CD4-positive, alpha-beta T cell (primary cell): ENCODE results near the gene CDH19. TPM values are rescaled to one million over a fixed set of nuclear protein-coding genes. Genes with fewer than 3 reads are reported as not detected.

ENCODE experiments used
- ATAC-seq: fragments of 200-7000 bp; cut with Tn5 transposase; one replicate; pipeline ENCODE4 v1.10.0; 2022; ENCODE audit warnings: mild to moderate bottlenecking; ENCODE audit not compliant: poor library complexity
- CTCF ChIA-PET: fragments of 350-600 bp; sonication (Branson Sonifier 250); formaldehyde crosslinking; loops from one replicate; lab custom pipeline; 2021; ENCODE audit warnings: antibody characterized with exemption, inconsistent platforms; lab: Charles Lee
- POLR2A ChIA-PET: fragments of 350-600 bp; sonication (Branson Sonifier 250); formaldehyde crosslinking; loops from one replicate; lab custom pipeline; 2021; ENCODE audit warnings: antibody characterized with exemption, inconsistent platforms; lab: Charles Lee
- DNase-seq, 14 experiments: peaks; one replicate each; pipeline ENCODE4 v3.0.0-alpha.2; 2013 to 2020; ENCODE audit warnings: mixed read lengths in 2 of 14
- H3K27ac ChIP-seq, 2 donors: one replicate each; pipeline versions ENCODE4 v1.5.1 to v1.7.0; 2013; ENCODE audit warnings: low read length in 2 of 2, low read depth in 1 of 2, mild to moderate bottlenecking in 1 of 2
- H3K27me3 ChIP-seq, 2 experiments: 1 replicate in 1 of 2; 2 replicates in 1 of 2; pipeline versions ENCODE4 v1.6.1 to v1.7.0; 2013; ENCODE audit warnings: low read length in 2 of 2, control low read depth in 1 of 2, mild to moderate bottlenecking in 1 of 2, moderate library complexity in 1 of 2; ENCODE audit not compliant: insufficient read depth in 2 of 2, control insufficient read depth in 1 of 2
- H3K36me3 ChIP-seq: one replicate; pipeline ENCODE4 v1.6.1; 2013; ENCODE audit warnings: low read length, control low read depth; ENCODE audit not compliant: insufficient read depth
- H3K4me1 ChIP-seq: one replicate; pipeline ENCODE4 v1.6.1; 2013; ENCODE audit warnings: low read length, control low read depth; ENCODE audit not compliant: insufficient read depth
- H3K4me3 ChIP-seq: one replicate; pipeline ENCODE4 v1.5.1; 2013; ENCODE audit warnings: mild to moderate bottlenecking, low read length, moderate library complexity
- H3K9me3 ChIP-seq, 2 experiments: 1 replicate in 1 of 2; 2 replicates in 1 of 2; pipeline versions ENCODE4 v1.6.1 to v1.7.0; 2013; ENCODE audit warnings: low read length in 2 of 2, mild to moderate bottlenecking in 2 of 2, control low read depth in 1 of 2, moderate library complexity in 1 of 2; ENCODE audit not compliant: control insufficient read depth in 1 of 2, insufficient read depth in 1 of 2
- H3K27ac Mint-ChIP-seq: one replicate; pipeline ENCODE4 v1.8.0; 2020; ENCODE audit warnings: mixed read lengths
- H3K27me3 Mint-ChIP-seq: one replicate; pipeline ENCODE4 v1.8.0; 2021; ENCODE audit warnings: mixed read lengths
- H3K36me3 Mint-ChIP-seq: one replicate; pipeline ENCODE4 v1.8.0; 2021; ENCODE audit warnings: low read depth, mixed read lengths
- H3K4me1 Mint-ChIP-seq: one replicate; pipeline ENCODE4 v1.8.0; 2021; ENCODE audit warnings: low read depth, mixed read lengths
- H3K4me3 Mint-ChIP-seq: one replicate; pipeline ENCODE4 v1.8.0; 2020; ENCODE audit warnings: mild to moderate bottlenecking, mixed read lengths
- H3K9me3 Mint-ChIP-seq: one replicate; pipeline ENCODE4 v1.8.0; 2020; ENCODE audit warnings: mixed read lengths
- CTCF ChIP-seq: fragments of 200-600 bp; IDR thresholded peaks from one replicate; pipeline ENCODE4 v1.8.0; 2022; ENCODE audit warnings: antibody characterized with exemption, mild to moderate bottlenecking
- intact Hi-C, 2 experiments: fragments of 100-400 bp; cut with DNase I in 1 of 2; cut with micrococcal nuclease in 1 of 2; formaldehyde crosslinking; loops; one replicate each; pipeline versions ENCODE4 v1.15.1 to v1.9.0; 2023 to 2025; cut with DNase I, micrococcal nuclease
- polyA plus RNA-seq, 2 donors: library from polyadenylated mRNA; unstranded; fragments of 120-200 nt; gene quantifications; one replicate each; pipeline ENCODE4 v1.2.1, GENCODE V29; 2013
- total RNA-seq, 174 experiments: library from RNA in 2 of 174; stranded (reverse) in 2 of 174; gene quantifications; one replicate each; pipeline ENCODE4 v1.2.3 and lab custom pipeline; 2021 to 2026

Gene CDH19, protein sequence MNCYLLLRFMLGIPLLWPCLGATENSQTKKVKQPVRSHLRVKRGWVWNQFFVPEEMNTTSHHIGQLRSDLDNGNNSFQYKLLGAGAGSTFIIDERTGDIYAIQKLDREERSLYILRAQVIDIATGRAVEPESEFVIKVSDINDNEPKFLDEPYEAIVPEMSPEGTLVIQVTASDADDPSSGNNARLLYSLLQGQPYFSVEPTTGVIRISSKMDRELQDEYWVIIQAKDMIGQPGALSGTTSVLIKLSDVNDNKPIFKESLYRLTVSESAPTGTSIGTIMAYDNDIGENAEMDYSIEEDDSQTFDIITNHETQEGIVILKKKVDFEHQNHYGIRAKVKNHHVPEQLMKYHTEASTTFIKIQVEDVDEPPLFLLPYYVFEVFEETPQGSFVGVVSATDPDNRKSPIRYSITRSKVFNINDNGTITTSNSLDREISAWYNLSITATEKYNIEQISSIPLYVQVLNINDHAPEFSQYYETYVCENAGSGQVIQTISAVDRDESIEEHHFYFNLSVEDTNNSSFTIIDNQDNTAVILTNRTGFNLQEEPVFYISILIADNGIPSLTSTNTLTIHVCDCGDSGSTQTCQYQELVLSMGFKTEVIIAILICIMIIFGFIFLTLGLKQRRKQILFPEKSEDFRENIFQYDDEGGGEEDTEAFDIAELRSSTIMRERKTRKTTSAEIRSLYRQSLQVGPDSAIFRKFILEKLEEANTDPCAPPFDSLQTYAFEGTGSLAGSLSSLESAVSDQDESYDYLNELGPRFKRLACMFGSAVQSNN
- total RNA-seq (not detected), total RNA-seq (lab: John Stamatoyannopoulos, UW) (0 to 0.11 (median 0) reads per million in 172 experiments)
- not detected for polyA plus RNA-seq (2013, experiment 1 of 2)
- 0.05 TPM for polyA plus RNA-seq (2013, experiment 2 of 2)

DNA sequence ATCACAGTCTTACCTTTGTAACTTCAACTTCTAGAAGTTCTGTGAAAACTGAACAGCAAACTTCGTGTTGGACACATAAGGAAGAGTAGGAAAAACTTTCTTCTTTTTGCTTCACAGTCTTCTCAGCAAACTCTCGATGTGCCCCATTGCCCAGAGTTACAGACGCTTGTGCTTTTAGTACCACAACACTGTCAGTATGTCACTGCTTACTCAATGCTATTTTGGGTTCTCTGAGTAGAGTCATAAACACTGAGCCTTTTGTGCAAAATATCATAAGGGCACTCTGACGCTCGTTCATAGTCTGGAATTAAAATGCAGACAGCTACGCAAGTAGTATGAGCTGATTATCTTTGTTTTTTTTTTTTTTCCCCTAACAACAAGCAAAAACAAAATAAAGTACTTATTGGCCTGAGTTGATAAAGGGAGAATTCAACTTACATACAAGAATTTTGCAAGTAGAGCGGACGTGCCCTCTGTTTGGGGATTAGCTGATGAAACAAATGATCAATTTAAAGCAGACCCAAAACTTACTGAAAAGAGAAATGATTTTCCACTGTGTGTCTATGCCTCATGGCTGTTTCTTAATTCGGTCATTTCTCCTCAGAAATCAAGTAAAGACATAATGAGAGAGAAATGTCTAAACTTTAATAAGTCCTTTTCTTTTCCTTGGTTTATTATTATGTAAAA lies at the start of gene CDH19:
Gene CDH19, minus strand, starts transcription at position 150 of the 687 bp plus-strand sequence. CDS start 31,886 bp downstream, outside the sequence.
- no peaks in the 10 kb centered on the region for H3K27me3 ChIP-seq
- H3K9me3 ChIP-seq, result no peaks in the 10 kb centered on the region
- Mint-ChIP-seq H3K9me3 (peaks cover 3% of the 10 kb centered on the region), H3K27me3 (no peaks in the 10 kb centered on the region), H3K36me3 (no peaks in the 10 kb centered on the region), H3K4me1 (no peaks in the 10 kb centered on the region), H3K27ac (no peak within 1 kb of the TSS), H3K4me3 (no peak within 1 kb of the TSS)
- ChIA-PET POLR2A (no interaction called here), CTCF (no interaction called here)
- ATAC-seq, result no peak
- H3K4me3 ChIP-seq, result no peak within 1 kb of the TSS
- no peak for DNase-seq
- TF ChIP-seq CTCF, result no peak
- intact Hi-C loops, result no loop called here
- H3K27ac ChIP-seq, result no peak within 1 kb of the TSS
- H3K4me1 ChIP-seq, result no peaks in the 10 kb centered on the region
- H3K36me3 ChIP-seq, result no peaks in the 10 kb centered on the region

GRCh38 chr18:66647671-66648070 lies 43.8 kb upstream of the CDH19 start:
- Histone ChIP-seq H3K9me3 (no peaks in the 10 kb centered on the region), H3K27ac (no peak overlapping the region), H3K4me3 (no peak overlapping the region), H3K27me3 (no peaks in the 10 kb centered on the region), H3K4me1 (no peaks in the 10 kb centered on the region), H3K36me3 (no peaks in the 10 kb centered on the region)
- H3K4me1 Mint-ChIP-seq, result no peaks in the 10 kb centered on the region
- no peak overlapping the region for H3K4me3 Mint-ChIP-seq
- intact Hi-C loops, result no loop called here
- no peak for ATAC-seq
- ChIA-PET POLR2A (no interaction called here), CTCF (no interaction called here)
- no peaks in the 10 kb centered on the region for H3K27me3 Mint-ChIP-seq
- H3K36me3 Mint-ChIP-seq, result no peaks in the 10 kb centered on the region
- DNase-seq, result no peak
- H3K9me3 Mint-ChIP-seq, result peaks cover 9% of the 10 kb centered on the region
- TF ChIP-seq CTCF, result no peak
- no peak overlapping the region for H3K27ac Mint-ChIP-seq

- CTCF ChIA-PET, result no interaction called here
- peaks cover 7% of the 10 kb centered on the region for H3K9me3 Mint-ChIP-seq
- no peaks in the 10 kb centered on the region for H3K36me3 ChIP-seq
- no peaks in the 10 kb centered on the region for H3K27me3 Mint-ChIP-seq
- no peak for TF ChIP-seq CTCF
- no peak overlapping the region for H3K27ac Mint-ChIP-seq
- H3K9me3 ChIP-seq, result no peaks in the 10 kb centered on the region
- no peak for DNase-seq
- no peak overlapping the region for H3K4me3 ChIP-seq
- no peaks in the 10 kb centered on the region for H3K36me3 Mint-ChIP-seq
- POLR2A ChIA-PET, result no interaction called here
- ATAC-seq, result no peak
- H3K4me1 Mint-ChIP-seq, result no peaks in the 10 kb centered on the region
- H3K27ac ChIP-seq, result no peak overlapping the region
- H3K4me1 ChIP-seq, result no peaks in the 10 kb centered on the region
- intact Hi-C loops, result no loop called here
- H3K4me3 Mint-ChIP-seq, result no peak overlapping the region
- no peaks in the 10 kb centered on the region for H3K27me3 ChIP-seq
Observed at GRCh38 chr18:66646609-66647008, 42.7 kb upstream of the CDH19 start.
